Measurements from ENCODE around the gene EPAS1.
A peak's percentile ranks its signal among the peaks of the same experiment; 100 is the strongest.

The EPAS1 gene

DNA sequence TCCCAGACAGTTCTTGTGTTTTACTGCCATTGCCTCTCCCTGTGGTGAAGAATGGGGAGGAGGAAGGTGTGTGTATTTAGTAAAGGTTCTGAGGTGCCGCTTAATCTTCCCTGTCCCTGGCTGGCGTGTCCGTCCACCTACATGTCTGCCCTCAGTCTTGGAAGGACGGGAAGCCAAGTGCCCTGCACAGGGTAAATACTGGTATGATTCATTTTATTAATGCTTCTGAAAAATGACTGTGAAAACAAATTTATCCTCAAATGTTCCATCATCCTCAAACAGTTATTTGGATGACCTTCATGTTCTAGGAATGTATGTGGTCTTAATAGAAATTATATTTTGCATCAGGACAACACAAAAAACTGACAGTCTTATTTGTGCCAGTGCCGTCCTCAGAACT, 6.6 kb downstream of the EPAS1 start:
- no peak for DNase-seq

GRCh38 chr2:46304635-46305034, 7.4 kb downstream of the EPAS1 start:
- no peak for DNase-seq

DNA sequence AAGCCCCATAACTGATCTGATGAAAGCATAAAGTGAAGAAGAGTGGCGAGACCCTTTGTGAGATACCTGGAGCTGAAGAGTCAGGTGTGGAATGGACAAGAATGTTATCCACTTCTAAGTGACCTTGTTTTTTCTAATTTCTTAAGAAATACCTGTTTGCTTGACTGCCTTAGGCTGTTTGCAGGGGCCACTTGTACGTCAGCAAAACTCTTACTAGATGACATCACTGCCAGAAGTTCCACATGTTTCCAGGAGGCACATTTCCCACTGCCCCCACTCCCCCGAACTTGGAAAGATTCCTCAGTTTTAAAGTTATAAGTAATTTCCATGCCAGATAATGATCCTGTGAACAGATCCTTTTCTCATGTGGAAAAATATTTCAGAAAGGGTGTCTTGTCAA, 8.0 kb downstream of the EPAS1 start:
- no peak for DNase-seq

GRCh38 chr2:46305767-46306166, 8.6 kb downstream of the EPAS1 start:
- DNase-seq: no peak

DNA sequence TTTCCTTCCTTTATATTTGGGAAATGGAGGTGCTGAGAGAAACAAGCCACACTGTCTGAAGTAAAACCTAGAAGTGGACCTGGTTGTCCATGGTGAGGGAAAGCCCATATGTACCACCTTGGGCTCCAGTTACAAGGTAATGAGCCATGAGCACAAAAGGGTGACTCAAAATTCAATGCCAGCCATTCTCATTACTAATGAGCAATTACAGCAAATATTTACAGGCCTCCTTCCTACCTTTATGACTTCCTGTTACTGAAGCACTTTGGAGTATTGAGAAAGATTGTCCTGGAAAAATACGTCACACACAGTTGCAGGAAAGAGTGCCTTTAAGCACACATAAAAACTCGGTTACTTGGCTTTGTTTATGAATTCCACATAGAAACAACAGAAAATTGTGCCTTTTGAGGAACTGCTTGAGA, 9.1 kb downstream of the EPAS1 start:
- DNase-seq: peak; percentile 74 to 92

DNA sequence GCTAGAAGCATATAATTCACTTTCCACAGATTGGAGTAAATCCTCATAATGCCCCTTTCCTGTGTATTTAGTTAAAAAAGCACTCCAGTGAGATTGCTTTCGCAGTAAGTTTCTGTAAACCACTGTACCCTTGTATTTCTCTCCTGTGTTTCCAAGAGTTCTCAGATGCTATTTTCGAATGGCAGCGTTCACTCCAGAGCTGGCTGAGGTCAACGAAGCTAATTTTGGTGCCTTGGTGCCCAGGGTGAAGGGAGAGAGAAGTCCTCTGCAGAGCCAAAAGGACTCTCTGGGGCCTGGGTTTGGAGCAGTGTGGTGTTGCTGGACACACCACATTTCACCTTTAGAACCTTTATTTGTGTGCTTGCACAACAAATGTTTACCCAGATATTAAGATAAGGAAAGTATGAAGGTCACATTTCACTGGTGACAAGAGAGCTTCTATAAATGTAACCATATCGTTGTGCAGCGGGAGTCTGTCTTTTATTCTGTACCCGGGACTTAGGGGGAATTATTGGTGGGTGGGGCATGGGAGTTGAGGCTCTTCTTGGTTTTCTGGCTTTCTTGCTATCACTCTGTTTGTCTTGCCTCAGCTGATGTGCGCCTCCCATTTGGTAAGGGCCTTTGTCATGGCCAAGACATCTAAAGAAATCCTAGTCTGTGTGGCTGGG, 9.9 kb downstream of the EPAS1 start:
- DNase-seq: no peak

GRCh38 chr2:46308081-46308480, 10.9 kb downstream of the EPAS1 start:
- peak in 1 of 2 experiments; percentile 32 for DNase-seq

GRCh38 chr2:46308629-46309028, 11.4 kb downstream of the EPAS1 start:
- DNase-seq: no peak

DNA sequence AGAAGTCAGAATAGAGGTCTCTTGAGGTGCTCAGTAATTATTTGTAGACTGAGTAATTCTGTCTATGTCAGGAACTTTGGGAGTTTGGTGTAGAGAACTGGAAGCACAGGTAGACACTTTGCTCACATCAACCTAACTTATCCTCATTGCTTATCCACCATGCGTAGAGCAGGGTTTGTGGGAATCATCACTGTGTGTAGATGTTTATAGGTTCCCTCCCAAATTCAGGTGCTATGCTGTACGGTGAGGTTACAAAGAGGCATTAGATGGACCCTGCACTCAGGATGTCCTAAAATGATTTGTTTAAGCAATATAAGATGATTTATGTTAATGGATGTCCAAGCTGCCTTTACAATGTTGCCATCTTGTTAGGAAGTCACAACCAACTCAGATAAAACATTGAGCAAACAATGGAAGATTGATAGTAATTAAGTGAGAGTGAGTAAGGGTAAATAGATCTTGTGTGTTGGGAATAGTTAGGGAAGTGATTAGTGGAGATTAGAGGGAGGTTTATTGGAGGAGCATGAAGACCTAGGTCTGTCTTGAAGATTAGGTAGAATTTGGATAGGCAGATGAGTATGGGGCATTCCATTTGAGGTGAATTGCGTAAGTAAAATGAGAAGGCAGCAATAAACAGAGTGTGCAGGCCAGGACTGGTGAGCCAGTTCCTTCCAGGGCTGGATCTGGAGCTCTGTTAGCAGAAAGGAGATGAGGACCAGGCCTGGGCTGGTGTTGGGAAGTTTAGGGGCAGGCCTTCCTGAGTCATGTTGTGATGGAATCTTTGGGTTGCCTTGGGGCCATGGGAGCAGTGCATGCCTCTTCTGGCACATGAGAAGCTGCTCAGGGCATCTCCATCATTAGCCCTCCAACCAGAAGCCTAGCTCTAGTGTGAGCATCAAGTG, 12.1 kb downstream of the EPAS1 start:
- no peak for DNase-seq

GRCh38 chr2:46310446-46310845, 13.2 kb downstream of the EPAS1 start:
- no peak for DNase-seq

DNA sequence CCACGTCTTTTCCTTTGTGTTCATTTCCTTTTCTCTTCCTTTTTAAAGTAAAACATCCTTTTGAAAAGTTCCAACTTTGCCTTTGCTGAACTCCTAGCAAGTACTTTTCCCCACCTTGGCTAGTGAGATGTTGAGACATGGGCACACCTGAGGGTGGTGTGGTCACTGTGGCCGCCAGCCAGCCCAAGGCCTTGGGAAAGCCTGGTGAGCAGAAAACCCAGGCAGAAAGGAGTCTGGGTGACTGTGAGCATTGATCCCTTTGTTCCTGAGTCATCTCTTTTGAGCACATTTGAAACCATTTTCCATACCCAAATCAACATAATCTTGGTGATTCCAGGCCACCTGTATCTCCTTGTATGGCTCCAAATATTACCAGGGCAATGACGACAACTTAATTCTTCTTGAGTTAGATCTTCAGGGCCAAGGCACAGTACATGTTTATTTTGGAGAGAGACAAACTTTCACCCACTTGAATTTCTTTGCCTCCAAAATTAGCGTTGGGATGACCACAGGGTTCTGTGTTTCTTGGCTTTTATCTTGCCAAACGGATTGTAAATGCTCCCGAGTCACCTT, 14.5 kb downstream of the EPAS1 start:
- DNase-seq: no peak

DNA sequence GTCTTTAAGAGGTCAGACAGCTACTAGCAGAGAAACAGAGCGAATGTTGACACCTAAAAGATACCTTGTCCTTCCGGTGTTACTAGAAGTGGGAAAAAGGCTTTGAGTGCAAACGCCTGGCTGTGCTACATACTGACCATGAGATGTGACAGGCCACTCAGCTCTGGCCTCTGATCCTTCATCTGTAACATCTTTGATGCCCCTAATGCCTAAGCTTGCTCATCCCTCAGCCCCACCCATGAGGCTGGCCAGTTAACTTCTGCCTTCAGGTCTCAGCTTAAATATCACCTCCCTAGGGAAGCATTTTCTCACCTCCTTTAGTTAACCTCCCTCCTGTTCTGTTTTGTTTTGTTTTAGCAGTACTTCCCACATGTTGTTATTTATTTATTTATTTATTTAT, 15.9 kb downstream of the EPAS1 start:
- no peak for DNase-seq

DNA sequence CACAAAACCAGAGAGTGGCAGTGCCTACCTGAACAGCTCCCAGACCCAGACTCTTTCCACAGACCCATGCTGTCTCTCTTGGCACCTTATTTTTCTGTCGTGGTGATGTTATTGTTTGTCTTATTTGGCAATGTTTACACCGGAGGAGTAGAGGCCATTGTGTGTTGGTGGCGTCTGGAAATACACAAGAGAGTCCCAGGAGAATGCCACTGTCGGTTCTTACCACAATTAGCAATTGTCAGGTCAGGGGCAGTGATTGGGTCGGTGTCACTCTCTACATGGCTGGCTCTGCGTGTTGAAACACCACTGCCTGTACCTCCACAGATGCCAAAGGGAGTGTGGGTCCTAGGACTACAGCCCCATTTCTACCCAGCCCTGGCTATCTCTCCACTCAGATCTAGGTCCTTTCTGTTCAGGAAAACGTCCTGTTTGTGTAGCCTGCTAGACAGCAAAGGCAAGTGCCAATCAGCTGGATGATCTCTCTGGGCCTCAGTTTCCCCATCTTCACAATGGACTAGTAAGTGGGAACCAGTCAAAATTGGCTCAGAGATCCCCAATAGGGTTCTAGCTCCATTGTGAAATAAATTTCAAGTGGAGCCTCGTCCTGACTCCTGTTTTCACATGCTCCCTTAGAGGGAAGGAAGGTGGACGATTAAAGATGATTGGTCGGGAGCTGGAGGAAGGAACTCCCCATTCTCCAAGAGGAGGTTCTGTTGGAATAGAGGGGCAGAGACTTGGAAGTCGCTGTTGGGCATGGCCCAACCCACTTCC, 17.0 kb downstream of the EPAS1 start:
- no peak for DNase-seq

DNA sequence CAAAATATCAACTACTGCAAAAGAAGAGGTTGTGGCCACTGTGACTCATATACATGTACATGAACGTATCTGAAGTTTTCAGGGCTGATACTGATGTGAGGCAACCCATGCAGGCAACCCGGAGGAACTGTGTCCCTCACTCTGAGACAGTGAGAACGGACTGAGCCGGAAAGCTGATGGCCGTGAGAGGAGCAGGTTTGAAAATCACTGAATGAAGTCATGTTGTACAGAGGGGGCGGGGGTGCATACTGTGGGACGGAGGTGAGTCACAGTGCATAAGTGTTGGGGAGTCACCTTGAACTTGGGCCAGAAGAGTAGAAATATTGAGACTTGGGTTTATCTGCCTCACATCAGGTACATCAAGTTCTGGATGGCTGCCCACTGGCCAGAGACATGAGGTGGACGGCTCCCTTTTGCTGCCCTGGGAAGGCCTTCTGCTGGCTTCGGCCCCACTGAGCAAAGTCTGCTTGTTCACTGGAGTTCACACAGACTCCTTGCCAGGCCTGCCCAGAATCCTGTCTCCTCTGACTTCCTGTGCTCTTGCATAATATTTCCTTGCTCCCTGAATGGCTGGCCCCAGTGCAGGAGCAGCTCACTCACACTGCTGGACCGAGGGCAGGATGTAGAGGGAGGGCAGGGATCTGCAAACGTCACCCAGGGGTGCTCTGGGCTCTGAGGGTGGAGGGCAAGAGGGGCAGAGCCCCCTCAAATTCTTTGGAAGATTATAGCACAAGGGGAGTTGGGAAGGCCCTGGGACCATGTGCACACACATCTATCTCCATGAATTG, 18.1 kb downstream of the EPAS1 start:
- DNase-seq: no peak

- no peak for DNase-seq
Measured at GRCh38 chr2:46317094-46317486, 19.9 kb downstream of the EPAS1 start.

GRCh38 chr2:46318579-46319460, 21.6 kb downstream of the EPAS1 start:
- DNase-seq: no peak

GRCh38 chr2:46319711-46320110, 22.5 kb downstream of the EPAS1 start:
- DNase-seq: no peak

- DNase-seq: no peak
Measured at GRCh38 chr2:46320141-46320567, 22.9 kb downstream of the EPAS1 start.

DNA sequence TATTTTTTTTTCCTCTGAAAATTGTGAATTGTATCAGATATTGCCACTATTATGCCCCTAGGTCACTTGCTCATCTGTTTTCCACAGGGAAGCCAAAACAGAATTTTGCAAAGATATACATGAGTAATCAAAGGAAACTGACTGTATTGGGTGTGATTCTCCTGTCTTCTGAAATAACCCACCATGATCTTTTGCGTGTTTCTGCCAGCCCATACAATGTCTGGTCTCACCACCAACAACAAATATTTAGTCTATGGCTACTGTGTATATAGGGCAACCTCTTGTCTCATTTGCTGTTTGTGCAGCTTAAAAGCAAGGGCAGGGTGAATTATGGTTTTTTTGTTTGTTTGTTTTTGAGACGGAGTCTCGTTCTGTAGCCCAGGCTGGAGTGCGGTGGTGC, 26.5 kb downstream of the EPAS1 start:
- DNase-seq: no peak

- no peak for DNase-seq
Measured at GRCh38 chr2:46325182-46325928, 28.1 kb downstream of the EPAS1 start.

Measured in NCI-H2081 (cell line).